HL-60 (cell line): ENCODE measurements around the gene HS1BP3.
A peak's percentile ranks its signal among the peaks of the same experiment; 100 is the strongest.

Source experiments
- DNase-seq, 2 experiments: peaks; one replicate each; pipeline ENCODE4 v3.0.0-alpha.2; 2010 to 2020; ENCODE audit warnings: low read depth in 1 of 2, low spot score in 1 of 2
- H3K27ac ChIP-seq: fragments of 250-450 bp; sonication (Bioruptor Pico); replicated peaks from 2 replicates; pipeline ENCODE4 v1.5.1; 2020; ENCODE audit warnings: mild to moderate bottlenecking, moderate library complexity
- H3K27me3 ChIP-seq: fragments of 250-450 bp; sonication (Bioruptor Pico); 2 replicates; pipeline ENCODE4 v1.5.1; 2021; ENCODE audit warnings: mild to moderate bottlenecking, moderate library complexity; ENCODE audit not compliant: insufficient read depth, poor library complexity, severe bottlenecking
- H3K4me3 ChIP-seq: replicated peaks from 2 replicates; pipeline ENCODE4 v1.5.1; 2011; ENCODE audit warnings: mild to moderate bottlenecking, control low read depth, low read length; ENCODE audit not compliant: insufficient read depth
- GABPA ChIP-seq: IDR thresholded peaks from 2 replicates; pipeline ENCODE4 v1.6.1; 2012; ENCODE audit warnings: low read depth
- POLR2AphosphoS5 ChIP-seq: IDR thresholded peaks from 2 replicates; pipeline ENCODE4 v1.6.1; 2012; ENCODE audit warnings: low read depth
- SPI1 ChIP-seq: IDR thresholded peaks from 2 replicates; pipeline ENCODE4 v1.6.1; 2012; ENCODE audit warnings: low read depth, mild to moderate bottlenecking, borderline replicate concordance
- TF ChIP-seq, protein P1 (sequence below): IDR thresholded peaks from one replicate; pipeline ENCODE4 v1.5.1; 2011; ENCODE audit warnings: low read length, control low read depth, inconsistent platforms; ENCODE audit not compliant: insufficient read depth
- TF ChIP-seq, protein P2 (sequence below): IDR thresholded peaks from 2 replicates; pipeline ENCODE4 v1.6.1; 2012; ENCODE audit warnings: low read depth; ENCODE audit not compliant: insufficient replicate concordance

Gene HS1BP3

DNA sequence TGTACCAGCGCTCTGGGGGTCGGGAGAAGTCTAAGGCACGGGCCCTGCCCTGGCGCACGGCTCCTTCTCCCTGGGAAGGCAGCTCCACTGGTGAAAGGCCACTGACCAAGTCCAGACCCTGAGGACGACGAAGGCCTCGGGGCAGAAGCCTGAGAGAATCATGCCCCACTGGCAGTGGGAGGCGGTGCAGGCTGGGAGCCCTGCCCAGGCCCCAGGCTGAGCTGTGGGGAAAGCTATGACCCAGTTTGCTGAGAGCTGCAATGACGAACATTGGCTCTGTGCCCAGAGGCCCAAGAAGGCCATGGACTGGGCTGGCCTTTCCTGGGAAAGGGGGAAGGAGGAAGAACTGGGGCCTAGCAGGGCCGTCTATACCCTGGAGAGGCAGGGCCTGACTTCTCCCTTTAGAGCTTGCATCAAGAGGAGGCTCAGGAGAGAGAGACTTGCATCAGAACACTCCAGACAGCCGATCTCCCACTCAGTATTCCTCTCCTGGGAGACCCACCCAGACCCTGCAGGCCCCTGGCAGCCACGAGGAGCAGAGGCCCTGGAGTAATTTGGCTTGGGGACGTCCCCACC, 32.9 kb downstream of the HS1BP3 start:
- DNase-seq: peak; percentile 29 to 45
- Histone ChIP-seq H3K27ac (no peak overlapping the region), H3K4me3 (no peak overlapping the region), H3K27me3 (no peaks in the 10 kb centered on the region)
- no peak for TF ChIP-seq GABPA
- no peak for TF ChIP-seq SPI1
- TF ChIP-seq, protein P1, sequence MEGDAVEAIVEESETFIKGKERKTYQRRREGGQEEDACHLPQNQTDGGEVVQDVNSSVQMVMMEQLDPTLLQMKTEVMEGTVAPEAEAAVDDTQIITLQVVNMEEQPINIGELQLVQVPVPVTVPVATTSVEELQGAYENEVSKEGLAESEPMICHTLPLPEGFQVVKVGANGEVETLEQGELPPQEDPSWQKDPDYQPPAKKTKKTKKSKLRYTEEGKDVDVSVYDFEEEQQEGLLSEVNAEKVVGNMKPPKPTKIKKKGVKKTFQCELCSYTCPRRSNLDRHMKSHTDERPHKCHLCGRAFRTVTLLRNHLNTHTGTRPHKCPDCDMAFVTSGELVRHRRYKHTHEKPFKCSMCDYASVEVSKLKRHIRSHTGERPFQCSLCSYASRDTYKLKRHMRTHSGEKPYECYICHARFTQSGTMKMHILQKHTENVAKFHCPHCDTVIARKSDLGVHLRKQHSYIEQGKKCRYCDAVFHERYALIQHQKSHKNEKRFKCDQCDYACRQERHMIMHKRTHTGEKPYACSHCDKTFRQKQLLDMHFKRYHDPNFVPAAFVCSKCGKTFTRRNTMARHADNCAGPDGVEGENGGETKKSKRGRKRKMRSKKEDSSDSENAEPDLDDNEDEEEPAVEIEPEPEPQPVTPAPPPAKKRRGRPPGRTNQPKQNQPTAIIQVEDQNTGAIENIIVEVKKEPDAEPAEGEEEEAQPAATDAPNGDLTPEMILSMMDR: no peak
- no peak for TF ChIP-seq POLR2AphosphoS5
- TF ChIP-seq, protein P2, sequence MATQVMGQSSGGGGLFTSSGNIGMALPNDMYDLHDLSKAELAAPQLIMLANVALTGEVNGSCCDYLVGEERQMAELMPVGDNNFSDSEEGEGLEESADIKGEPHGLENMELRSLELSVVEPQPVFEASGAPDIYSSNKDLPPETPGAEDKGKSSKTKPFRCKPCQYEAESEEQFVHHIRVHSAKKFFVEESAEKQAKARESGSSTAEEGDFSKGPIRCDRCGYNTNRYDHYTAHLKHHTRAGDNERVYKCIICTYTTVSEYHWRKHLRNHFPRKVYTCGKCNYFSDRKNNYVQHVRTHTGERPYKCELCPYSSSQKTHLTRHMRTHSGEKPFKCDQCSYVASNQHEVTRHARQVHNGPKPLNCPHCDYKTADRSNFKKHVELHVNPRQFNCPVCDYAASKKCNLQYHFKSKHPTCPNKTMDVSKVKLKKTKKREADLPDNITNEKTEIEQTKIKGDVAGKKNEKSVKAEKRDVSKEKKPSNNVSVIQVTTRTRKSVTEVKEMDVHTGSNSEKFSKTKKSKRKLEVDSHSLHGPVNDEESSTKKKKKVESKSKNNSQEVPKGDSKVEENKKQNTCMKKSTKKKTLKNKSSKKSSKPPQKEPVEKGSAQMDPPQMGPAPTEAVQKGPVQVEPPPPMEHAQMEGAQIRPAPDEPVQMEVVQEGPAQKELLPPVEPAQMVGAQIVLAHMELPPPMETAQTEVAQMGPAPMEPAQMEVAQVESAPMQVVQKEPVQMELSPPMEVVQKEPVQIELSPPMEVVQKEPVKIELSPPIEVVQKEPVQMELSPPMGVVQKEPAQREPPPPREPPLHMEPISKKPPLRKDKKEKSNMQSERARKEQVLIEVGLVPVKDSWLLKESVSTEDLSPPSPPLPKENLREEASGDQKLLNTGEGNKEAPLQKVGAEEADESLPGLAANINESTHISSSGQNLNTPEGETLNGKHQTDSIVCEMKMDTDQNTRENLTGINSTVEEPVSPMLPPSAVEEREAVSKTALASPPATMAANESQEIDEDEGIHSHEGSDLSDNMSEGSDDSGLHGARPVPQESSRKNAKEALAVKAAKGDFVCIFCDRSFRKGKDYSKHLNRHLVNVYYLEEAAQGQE: no peak

DNA sequence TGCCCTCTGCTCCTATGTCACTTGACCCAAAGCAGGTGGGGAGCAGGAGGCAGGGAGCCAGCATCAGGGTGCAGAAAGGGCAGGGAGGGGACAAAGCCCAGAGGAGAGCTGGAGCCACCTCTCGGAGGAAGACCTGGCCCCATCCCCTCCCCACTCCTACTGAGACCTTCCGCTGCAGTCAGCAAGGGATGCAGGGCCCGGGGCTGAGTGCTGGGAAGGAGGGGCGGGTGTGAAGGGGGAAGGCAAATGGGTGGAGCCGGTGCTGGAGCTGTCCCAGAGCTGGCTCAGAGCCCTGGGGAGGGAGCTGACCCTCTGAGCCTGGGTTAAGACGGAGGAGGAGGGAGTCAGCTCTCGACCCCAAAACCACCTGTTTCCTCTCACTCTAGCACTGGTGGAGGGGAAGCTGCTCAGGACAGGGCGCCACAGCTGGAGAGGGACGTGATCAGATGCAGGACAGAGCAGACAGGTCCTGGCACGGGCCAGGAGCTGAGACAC, 33.8 kb downstream of the HS1BP3 start:
- DNase-seq: no peak
- H3K27ac ChIP-seq: no peak overlapping the region
- no peaks in the 10 kb centered on the region for H3K27me3 ChIP-seq
- TF ChIP-seq GABPA (no peak), POLR2AphosphoS5 (no peak), SPI1 (no peak)
- TF ChIP-seq, protein P2: no peak
- TF ChIP-seq, protein P1: no peak
- no peak overlapping the region for H3K4me3 ChIP-seq

DNA sequence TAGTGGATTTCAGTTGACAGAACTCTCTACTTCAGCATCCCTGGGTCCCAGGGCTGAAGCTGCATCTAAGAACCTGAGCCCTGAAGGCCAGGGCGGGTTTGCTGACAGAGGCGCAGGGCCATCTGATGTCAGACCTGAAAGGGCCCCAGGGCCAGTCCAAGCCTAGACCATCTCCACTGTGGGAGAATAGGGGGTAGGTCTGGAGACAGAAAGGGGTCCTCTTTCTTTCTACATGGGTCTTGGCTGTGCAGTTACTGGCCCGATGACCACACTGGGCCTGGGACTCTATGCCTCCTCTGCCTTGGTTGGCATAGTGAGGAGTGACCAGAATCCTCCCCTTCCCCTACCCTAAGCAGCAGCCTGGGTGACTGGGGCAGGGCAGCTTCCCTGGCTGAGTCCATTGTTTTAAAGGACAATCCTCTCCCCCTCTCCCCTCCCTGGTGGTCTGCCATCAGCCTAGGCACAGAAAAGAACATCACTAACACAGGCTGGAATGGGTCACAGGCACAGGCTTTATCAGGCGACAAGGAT, 34.5 kb downstream of the HS1BP3 start:
- H3K27me3 ChIP-seq: no peaks in the 10 kb centered on the region
- no peak overlapping the region for H3K4me3 ChIP-seq
- H3K27ac ChIP-seq: no peak overlapping the region
- no peak for DNase-seq
- TF ChIP-seq, protein P1: no peak
- TF ChIP-seq POLR2AphosphoS5 (no peak), SPI1 (no peak), GABPA (no peak)
- TF ChIP-seq, protein P2: no peak
